GM11168 (cell line): Measurements from ENCODE around the gene USP25.

ENCODE experiments used
- in situ Hi-C: fragments of 300-500 bp; cut with MboI; formaldehyde crosslinking; loops from one replicate; pipeline ENCODE4 v1.12.0; 2022; ENCODE audit warnings: low sequenced_read_pairs; ENCODE audit not compliant: unreplicated experiment

The USP25 gene

GRCh38 chr21:15759469-15759868 lies 29.7 kb downstream of the USP25 start:
- in situ Hi-C loops: no loop called here

GRCh38 chr21:15761507-15762100 lies 31.8 kb downstream of the USP25 start:
- in situ Hi-C loops: no loop called here

DNA sequence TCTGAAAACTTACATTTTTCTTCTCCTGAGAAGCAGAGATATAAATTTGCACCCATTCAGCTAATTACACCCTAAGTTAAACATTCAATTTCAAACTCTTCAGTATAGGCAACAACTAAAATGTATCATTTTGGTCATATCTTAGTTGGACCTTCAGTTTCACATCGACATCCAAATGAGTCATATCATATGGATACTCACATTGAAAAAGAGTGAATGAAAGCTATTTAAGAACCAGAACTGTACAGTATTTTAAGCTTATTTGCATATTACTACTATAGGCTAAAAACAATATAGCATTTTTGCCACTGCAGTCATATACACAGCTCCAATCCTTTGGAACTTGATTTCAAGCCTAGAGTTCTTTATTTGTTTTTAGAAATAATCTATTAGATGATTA lies 33.6 kb downstream of the USP25 start:
- in situ Hi-C loops: no loop called here

- in situ Hi-C loops: no loop called here
Measured at GRCh38 chr21:15764878-15765277, 35.1 kb downstream of the USP25 start.

- in situ Hi-C loops: no loop called here
Measured at GRCh38 chr21:15766952-15767603, 37.3 kb downstream of the USP25 start.

DNA sequence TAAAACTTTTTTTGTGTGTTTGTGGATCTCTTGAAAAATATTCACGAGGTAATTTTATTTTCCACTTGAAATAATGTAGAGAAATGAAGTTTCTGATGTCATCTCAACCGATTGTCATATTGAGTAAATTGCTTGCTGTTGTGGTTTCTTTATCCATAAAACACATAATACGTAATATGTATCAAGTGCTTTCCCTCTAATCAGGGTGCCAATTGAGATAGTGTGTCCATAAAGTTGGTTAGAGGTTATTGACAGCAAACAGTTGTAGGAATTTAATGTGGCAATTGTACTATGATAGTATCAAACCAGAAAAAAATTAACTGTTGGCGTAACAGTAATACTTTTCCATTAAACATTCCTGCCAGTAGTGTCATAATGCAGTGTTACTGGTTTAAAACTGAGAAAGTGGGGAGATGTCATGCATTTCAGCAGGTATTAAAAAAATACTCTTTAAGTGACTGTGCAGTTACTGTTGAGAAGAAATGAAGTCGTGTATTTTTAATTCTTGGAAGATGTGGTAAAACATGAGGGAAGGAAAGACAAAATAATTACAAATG lies 38.3 kb downstream of the USP25 start:
- in situ Hi-C loops: no loop called here

- in situ Hi-C loops: no loop called here
Measured at GRCh38 chr21:15768853-15769252, 39.1 kb downstream of the USP25 start.

- in situ Hi-C loops: no loop called here
Measured at GRCh38 chr21:15771311-15771710, 41.5 kb downstream of the USP25 start.

DNA sequence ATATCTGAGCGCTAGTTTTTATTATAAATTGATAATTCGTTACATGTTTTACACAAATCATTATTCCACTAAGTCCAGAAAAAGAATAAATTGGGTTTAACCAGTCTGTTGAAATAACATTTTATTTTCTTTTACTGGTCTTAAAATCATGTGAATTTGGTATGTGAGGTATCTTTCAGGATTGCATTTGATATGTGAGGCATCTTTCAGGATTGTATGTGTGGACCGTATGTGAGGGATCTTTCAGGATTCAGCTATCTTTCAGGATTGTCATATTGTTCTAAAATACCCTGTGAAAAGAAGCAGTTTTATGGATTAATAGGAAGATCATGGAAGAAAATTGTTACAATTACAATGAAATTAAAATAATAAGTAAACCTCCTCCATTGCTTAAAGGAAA lies 42.9 kb downstream of the USP25 start:
- in situ Hi-C loops: no loop called here

DNA sequence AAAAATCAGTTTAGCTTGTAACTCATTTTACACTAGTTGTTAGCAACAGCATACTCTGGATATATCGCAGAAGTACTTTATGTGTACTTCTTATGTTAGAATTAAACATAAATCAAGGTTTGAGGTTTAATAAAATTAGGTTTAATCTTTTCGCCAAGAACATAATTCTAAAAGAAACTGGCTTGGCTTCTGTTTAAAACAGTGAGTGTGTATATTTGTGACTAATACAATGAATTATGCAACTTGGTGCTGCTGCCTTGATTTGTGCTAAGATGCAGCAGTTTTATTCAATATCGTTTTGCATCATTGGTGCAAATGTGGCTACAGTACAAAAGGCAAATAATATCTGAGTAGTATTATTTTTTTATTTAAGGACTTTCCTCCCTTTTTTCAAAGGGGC lies 44.8 kb downstream of the USP25 start:
- in situ Hi-C loops: no loop called here

GRCh38 chr21:15775291-15775690 lies 45.5 kb downstream of the USP25 start:
- in situ Hi-C loops: no loop called here

DNA sequence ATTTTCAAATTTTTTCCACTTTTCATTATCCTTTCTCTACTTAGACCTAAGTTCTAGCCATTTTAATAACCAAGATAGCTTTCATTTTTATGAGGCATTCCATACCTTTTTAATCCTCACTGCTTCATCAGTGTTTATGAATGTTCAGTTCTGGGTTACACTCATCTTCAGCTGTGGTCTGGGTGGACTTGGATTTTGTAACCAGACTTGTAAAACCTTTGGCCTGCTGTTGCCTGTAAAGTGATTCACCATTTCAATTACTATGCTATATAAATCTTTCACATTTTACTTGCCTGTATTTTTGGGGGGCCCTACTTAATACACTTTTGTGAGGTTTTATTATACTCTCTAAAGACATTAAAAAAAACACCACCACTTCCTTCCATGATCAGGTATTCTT lies 46.2 kb downstream of the USP25 start:
- in situ Hi-C loops: no loop called here

DNA sequence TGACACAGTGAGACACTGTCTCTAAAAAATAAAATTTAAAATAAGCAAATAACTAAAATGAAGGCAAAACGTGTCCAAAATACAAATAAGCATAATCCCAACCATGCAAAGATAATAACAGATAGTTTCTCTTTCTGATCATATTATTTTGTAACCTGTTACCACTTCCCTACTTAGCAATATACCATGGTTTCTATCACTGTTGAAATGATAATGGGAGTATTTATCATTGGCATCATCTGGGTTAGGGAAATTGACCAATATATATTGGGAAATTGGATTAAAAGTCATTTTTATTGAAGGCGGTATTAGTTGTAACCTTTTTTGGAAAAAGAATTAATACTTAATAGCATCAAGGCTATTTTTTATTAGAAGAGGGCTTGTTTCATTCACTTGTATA lies 47.0 kb downstream of the USP25 start:
- in situ Hi-C loops: no loop called here

GRCh38 chr21:15781986-15782385 lies 52.2 kb downstream of the USP25 start:
- in situ Hi-C loops: no loop called here

DNA sequence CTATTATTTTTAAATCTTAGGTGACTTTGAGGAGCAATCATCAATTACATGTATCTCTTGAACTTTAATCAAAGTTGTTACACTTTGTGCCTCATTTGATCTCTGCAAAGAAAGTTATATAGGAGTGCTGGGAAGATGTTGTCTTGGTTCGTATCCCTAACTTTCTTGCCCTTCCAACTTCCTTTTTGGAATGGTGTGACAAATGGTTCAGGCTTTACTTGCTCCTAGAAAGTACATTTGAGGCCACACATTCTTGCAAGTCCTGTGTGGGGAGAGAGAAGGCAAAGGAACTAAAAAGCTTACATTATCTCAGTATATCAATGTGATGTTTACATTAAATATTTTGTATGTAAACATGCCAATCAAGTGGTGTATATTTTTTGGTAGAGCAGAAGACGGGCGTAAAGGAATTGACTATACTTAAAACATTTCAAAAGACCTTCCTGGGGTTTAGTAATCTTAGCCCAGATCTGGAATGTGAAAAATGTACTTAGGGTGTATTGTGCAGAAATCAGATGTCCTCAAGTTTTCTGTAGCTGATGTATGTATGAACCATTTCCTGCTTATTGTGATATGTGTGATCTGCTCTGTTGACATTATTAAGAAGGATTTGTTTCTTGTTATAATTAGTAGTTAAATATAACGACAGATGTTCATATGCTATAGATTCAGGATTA lies 59.2 kb downstream of the USP25 start:
- in situ Hi-C loops: no loop called here

DNA sequence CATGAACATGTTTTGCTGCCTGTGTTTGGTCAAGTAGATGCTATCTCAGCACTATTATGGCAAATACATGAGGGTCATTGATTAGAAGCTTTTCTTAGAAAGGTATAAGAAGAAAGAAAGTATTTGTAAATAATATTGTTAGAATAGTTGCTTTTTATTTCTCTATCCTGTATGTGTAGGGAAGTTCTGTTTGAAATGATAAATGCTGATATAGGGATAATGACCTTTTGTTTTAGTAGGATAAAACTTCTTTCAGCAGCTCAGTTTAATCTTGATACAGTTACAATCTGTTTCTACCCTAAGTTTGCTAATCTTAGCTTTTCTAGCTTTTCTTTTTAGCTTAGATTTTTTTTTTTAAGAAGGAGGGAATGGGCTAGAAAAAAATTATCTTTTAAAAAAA lies 63.3 kb downstream of the USP25 start:
- in situ Hi-C loops: no loop called here

DNA sequence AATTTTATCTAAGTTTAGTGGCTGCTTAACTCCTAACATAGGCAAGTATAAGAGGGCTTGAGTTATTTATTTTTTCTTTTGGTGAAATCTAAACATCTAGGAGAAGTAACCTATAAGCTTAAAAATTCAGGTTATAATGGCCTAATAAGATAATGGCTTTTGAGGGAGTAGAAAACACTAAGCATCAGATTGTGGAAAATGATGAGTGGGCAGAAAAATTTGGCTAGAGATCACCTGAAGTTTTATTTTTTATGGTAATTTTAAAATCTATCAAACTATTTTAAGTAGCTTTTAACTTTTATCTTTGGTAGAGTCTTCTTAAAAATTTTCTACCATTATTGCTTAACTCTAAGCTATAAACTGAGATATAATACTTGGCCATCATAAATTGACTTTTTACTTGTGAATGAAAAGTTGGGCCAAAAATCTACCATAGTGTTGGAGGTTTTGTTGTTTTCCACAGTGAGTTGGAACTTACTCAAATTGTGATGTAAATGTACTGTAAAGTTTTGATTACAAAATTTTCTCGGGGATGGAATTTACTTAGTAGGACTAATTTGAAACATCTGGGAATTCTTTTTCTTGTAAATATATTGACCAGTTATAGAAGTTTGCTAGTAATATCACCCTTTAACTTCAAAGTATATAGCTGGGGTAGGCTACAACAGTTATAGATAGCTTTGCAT lies 63.9 kb downstream of the USP25 start:
- in situ Hi-C loops: no loop called here

- in situ Hi-C loops: no loop called here
Measured at GRCh38 chr21:15794277-15794912, 64.6 kb downstream of the USP25 start.

DNA sequence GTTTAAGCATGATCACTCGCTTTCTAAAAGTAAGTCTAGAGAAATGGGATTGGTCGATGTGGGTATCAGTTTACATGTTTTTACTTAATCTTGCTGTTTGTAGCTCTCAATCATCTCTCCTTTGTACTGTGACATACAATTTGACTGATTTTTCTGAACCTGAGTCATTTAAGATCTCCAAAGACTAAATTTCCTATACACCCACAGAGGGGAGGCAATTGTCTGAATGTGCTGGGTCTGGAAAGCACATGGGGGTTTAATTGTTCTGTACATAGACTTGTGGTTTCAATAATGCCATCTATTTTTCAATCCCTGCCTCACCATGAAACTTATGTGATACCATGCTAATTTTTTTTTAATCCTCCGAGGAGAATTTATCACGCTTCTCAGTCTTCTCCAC lies 65.8 kb downstream of the USP25 start:
- in situ Hi-C loops: no loop called here

DNA sequence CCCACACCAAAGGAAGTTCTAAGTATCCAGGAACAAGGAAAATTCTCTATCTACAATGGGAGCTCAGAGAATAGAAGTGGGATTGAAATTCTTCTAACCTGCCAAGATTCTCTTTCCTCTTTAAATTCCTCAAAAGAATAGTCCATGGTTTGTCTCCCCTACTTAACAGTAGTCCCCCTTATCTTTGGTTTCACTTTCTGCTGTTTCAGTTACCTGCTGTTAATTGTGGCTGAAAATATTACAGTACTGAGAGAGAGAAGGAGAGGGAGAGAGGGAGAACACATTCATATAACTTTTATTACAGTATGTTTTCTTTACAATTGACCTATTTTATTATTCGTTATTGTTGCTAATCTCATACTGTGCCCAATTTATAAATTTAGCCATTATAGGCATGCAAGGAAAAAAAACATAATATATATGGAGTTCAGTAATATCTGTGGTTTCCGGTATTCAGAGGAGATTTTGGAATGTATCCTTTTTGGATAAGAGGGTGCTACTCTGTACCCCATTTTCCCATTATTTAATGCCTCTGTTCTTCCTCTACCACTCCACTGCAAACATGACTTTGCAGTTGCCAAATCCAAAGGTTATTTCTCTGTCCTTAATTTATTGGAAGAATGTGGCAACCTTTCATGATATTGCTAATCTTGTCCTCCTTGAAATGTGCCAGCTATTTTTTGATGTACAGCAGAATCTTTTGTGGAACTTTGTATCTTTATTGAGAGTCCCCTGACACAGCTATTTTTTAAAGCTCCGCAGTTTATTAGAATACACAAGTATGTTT lies 68.0 kb downstream of the USP25 start:
- in situ Hi-C loops: no loop called here
